GM15510 (cell line): Measurements from ENCODE around the gene CTBP1.

Experiments used
- POLR2A ChIP-seq: IDR thresholded peaks from 3 replicates; pipeline ENCODE4 v1.6.1; 2011; ENCODE audit warnings: borderline replicate concordance; ENCODE audit not compliant: insufficient read length; ENCODE audit errors: extremely low read depth

The CTBP1 gene

GRCh38 chr4:1216076-1216614 is 32.8 kb downstream of the CTBP1 start:
- no peak for TF ChIP-seq POLR2A

- TF ChIP-seq POLR2A = no peak
These were observed 33.5 kb downstream of the CTBP1 start for GRCh38 chr4:1215141-1216075.

- TF ChIP-seq POLR2A = no peak
These were observed 34.5 kb downstream of the CTBP1 start for GRCh38 chr4:1214101-1215095.

- TF ChIP-seq POLR2A = no peak
These were observed 35.5 kb downstream of the CTBP1 start for GRCh38 chr4:1213336-1213995.

GRCh38 chr4:1212546-1213335 is 36.2 kb downstream of the CTBP1 start:
- no peak for TF ChIP-seq POLR2A

GRCh38 chr4:1211891-1212545 is 36.9 kb downstream of the CTBP1 start:
- no peak for TF ChIP-seq POLR2A

GRCh38 chr4:1211371-1211770 is 37.6 kb downstream of the CTBP1 start:
- no peak for TF ChIP-seq POLR2A

GRCh38 chr4:1210971-1211370 is 38.0 kb downstream of the CTBP1 start:
- no peak for TF ChIP-seq POLR2A

GRCh38 chr4:1210241-1210841 is 38.6 kb downstream of the CTBP1 start:
- TF ChIP-seq POLR2A = no peak

- no peak for TF ChIP-seq POLR2A
These were observed 39.1 kb downstream of the CTBP1 start for GRCh38 chr4:1209821-1210220.

- TF ChIP-seq POLR2A = no peak
These were observed 39.8 kb downstream of the CTBP1 start for GRCh38 chr4:1208970-1209704.
